HUES48 (cell line): ENCODE results near the gene CLEC1A.

ENCODE experiments used
- H3K27ac ChIP-seq: one replicate; pipeline ENCODE4 v1.7.0; 2013; ENCODE audit warnings: low read depth, low read length, inconsistent platforms
- H3K27me3 ChIP-seq: 2 replicates; pipeline ENCODE4 v1.6.1; 2013; ENCODE audit warnings: mild to moderate bottlenecking, low read length; ENCODE audit not compliant: control insufficient read depth, insufficient read depth
- H3K36me3 ChIP-seq: 2 replicates; pipeline ENCODE4 v1.6.1; 2013; ENCODE audit warnings: low read length; ENCODE audit not compliant: control insufficient read depth, insufficient read depth
- H3K4me1 ChIP-seq: 2 replicates; pipeline ENCODE4 v1.6.1; 2013; ENCODE audit warnings: mild to moderate bottlenecking, low read length; ENCODE audit not compliant: control insufficient read depth, insufficient read depth
- H3K4me3 ChIP-seq: 2 replicates; pipeline ENCODE4 v1.5.1; 2013; ENCODE audit warnings: mild to moderate bottlenecking, low read depth, low read length
- H3K9ac ChIP-seq: 2 replicates; pipeline ENCODE4 v1.6.1; 2013; ENCODE audit warnings: mild to moderate bottlenecking, low read depth, low read length, moderate library complexity
- H3K9me3 ChIP-seq: 2 replicates; pipeline ENCODE4 v1.6.1; 2013; ENCODE audit warnings: low read length; ENCODE audit not compliant: control insufficient read depth, insufficient read depth

Gene CLEC1A

GRCh38 chr12:10098791-10099190, at the start of gene CLEC1A:
Gene CLEC1A, minus strand, starts transcription at chr12:10098985. Its CDS starts 63 bp downstream, at chr12:10098922.
- Histone ChIP-seq H3K9ac (no peak within 1 kb of the TSS), H3K4me1 (peaks cover 9% of the 10 kb centered on the region), H3K9me3 (no peaks in the 10 kb centered on the region), H3K36me3 (no peaks in the 10 kb centered on the region), H3K27me3 (no peaks in the 10 kb centered on the region), H3K27ac (no peak within 1 kb of the TSS), H3K4me3 (no peak within 1 kb of the TSS)

GRCh38 chr12:10147714-10148403, 49.1 kb upstream of the CLEC1A start:
- no peak overlapping the region for H3K9ac ChIP-seq
- no peaks in the 10 kb centered on the region for H3K27me3 ChIP-seq
- no peaks in the 10 kb centered on the region for H3K9me3 ChIP-seq
- H3K4me3 ChIP-seq: no peak overlapping the region
- no peak overlapping the region for H3K27ac ChIP-seq
- H3K4me1 ChIP-seq: no peaks in the 10 kb centered on the region
- no peaks in the 10 kb centered on the region for H3K36me3 ChIP-seq

GRCh38 chr12:10142976-10143589, 44.3 kb upstream of the CLEC1A start:
- Histone ChIP-seq H3K27ac (no peak overlapping the region), H3K36me3 (no peaks in the 10 kb centered on the region), H3K4me3 (no peak overlapping the region), H3K9ac (no peak overlapping the region), H3K4me1 (no peaks in the 10 kb centered on the region), H3K27me3 (no peaks in the 10 kb centered on the region), H3K9me3 (no peaks in the 10 kb centered on the region)

- Histone ChIP-seq H3K4me1 (no peaks in the 10 kb centered on the region), H3K27ac (no peak overlapping the region), H3K4me3 (no peak overlapping the region), H3K9me3 (no peaks in the 10 kb centered on the region), H3K36me3 (no peaks in the 10 kb centered on the region), H3K27me3 (no peaks in the 10 kb centered on the region), H3K9ac (no peak overlapping the region)
Measured at GRCh38 chr12:10140001-10140400, 41.2 kb upstream of the CLEC1A start.

- Histone ChIP-seq H3K4me1 (peaks cover 15% of the 10 kb centered on the region), H3K4me3 (no peak overlapping the region), H3K27me3 (no peaks in the 10 kb centered on the region), H3K36me3 (no peaks in the 10 kb centered on the region), H3K27ac (no peak overlapping the region), H3K9me3 (no peaks in the 10 kb centered on the region), H3K9ac (no peak overlapping the region)
Measured at GRCh38 chr12:10136637-10137205, 37.9 kb upstream of the CLEC1A start.

- no peak overlapping the region for H3K27ac ChIP-seq
- no peaks in the 10 kb centered on the region for H3K9me3 ChIP-seq
- no peaks in the 10 kb centered on the region for H3K27me3 ChIP-seq
- no peak overlapping the region for H3K4me3 ChIP-seq
- peaks cover 28% of the 10 kb centered on the region for H3K4me1 ChIP-seq
- no peak overlapping the region for H3K9ac ChIP-seq
- H3K36me3 ChIP-seq: no peaks in the 10 kb centered on the region
Measured at GRCh38 chr12:10135126-10135525, 36.3 kb upstream of the CLEC1A start.

GRCh38 chr12:10132850-10133370, 34.1 kb upstream of the CLEC1A start:
- Histone ChIP-seq H3K9ac (no peak overlapping the region), H3K4me3 (no peak overlapping the region), H3K36me3 (no peaks in the 10 kb centered on the region), H3K27me3 (no peaks in the 10 kb centered on the region), H3K27ac (peak overlapping the region; percentile 23), H3K4me1 (peaks cover 36% of the 10 kb centered on the region), H3K9me3 (no peaks in the 10 kb centered on the region)

- H3K27ac ChIP-seq: no peak overlapping the region
- H3K36me3 ChIP-seq: no peaks in the 10 kb centered on the region
- no peaks in the 10 kb centered on the region for H3K9me3 ChIP-seq
- H3K4me1 ChIP-seq: peaks cover 36% of the 10 kb centered on the region
- no peak overlapping the region for H3K4me3 ChIP-seq
- H3K9ac ChIP-seq: no peak overlapping the region
- H3K27me3 ChIP-seq: no peaks in the 10 kb centered on the region
Measured at GRCh38 chr12:10131111-10131690, 32.4 kb upstream of the CLEC1A start.

GRCh38 chr12:10130042-10130441, 31.3 kb upstream of the CLEC1A start, which contains the start of gene CLEC7A:
Gene CLEC7A, minus strand, starts transcription at chr12:10130199. Its CDS starts 117 bp downstream, at chr12:10130082.
- Histone ChIP-seq H3K4me1 (peaks cover 36% of the 10 kb centered on the region), H3K9me3 (no peaks in the 10 kb centered on the region), H3K4me3 (no peak within 1 kb of the TSS), H3K9ac (no peak within 1 kb of the TSS), H3K27me3 (no peaks in the 10 kb centered on the region), H3K27ac (no peak within 1 kb of the TSS), H3K36me3 (no peaks in the 10 kb centered on the region)

GRCh38 chr12:10128687-10129086, 29.9 kb upstream of the CLEC1A start:
- Histone ChIP-seq H3K27ac (no peak overlapping the region), H3K27me3 (no peaks in the 10 kb centered on the region), H3K9ac (no peak overlapping the region), H3K4me3 (no peak overlapping the region), H3K36me3 (no peaks in the 10 kb centered on the region), H3K4me1 (peaks cover 35% of the 10 kb centered on the region), H3K9me3 (no peaks in the 10 kb centered on the region)

GRCh38 chr12:10126413-10126812, 27.6 kb upstream of the CLEC1A start:
- Histone ChIP-seq H3K27me3 (no peaks in the 10 kb centered on the region), H3K9me3 (no peaks in the 10 kb centered on the region), H3K4me1 (peaks cover 20% of the 10 kb centered on the region), H3K36me3 (no peaks in the 10 kb centered on the region), H3K4me3 (no peak overlapping the region), H3K9ac (no peak overlapping the region), H3K27ac (no peak overlapping the region)
